ENCODE data around the gene LRRC8C. TPM values are rescaled to one million over a fixed set of nuclear protein-coding genes. Genes with fewer than 3 reads are reported as not detected.
A peak's percentile ranks its signal among the peaks of the same experiment; 100 is the strongest.

Gene LRRC8C
- total RNA-seq, 1 experiment from 2014 or later, result 8.4 TPM

GRCh38 chr1:89633248-89633799 lies 404 bp downstream of the LRRC8C start:
- ATAC-seq (peak; percentile 58), DNase-seq (ENCODE audit: low read depth, low spot score) (peak; percentile 10)
- no peak; the same call in 1 of the 2 replicates for TF ChIP-seq POLR2AphosphoS5 (IDR thresholded peaks at IDR 0.05; ENCODE audit: low read depth, low read length)
- TF ChIP-seq EGR1 (IDR thresholded peaks at IDR 0.05; ENCODE audit: low read depth), result peak; percentile 36; the same call in 1 of the 2 replicates
- no peak for TF ChIP-seq CEBPB (IDR thresholded peaks at IDR 0.05; ENCODE audit: low read depth)
- TF ChIP-seq TCF7L2 (IDR thresholded peaks at IDR 0.05; ENCODE audit: borderline replicate concordance, extremely low read depth, insufficient read depth, insufficient read length), result peak; percentile 4
- TF ChIP-seq, protein P1, sequence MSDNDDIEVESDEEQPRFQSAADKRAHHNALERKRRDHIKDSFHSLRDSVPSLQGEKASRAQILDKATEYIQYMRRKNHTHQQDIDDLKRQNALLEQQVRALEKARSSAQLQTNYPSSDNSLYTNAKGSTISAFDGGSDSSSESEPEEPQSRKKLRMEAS (IDR thresholded peaks at IDR 0.05), result 0 out of 2 replicates have a peak, but pooled peaks have one; percentile 41
- intact Hi-C loops (cut with micrococcal nuclease), result loop anchor here (1.0 to 10.0 kb wide), 3 partner anchors 109 to 361 kb away; partner anchors contain the start of genes LRRC8B and ZNF326
- Histone ChIP-seq H3K27ac (ENCODE audit: low read depth, low read length) (peak overlapping the region; percentile 80), H3K4me1 (ENCODE audit: control insufficient read depth in 1 of 2, insufficient read depth in 2 of 2, low read length in 2 of 2) (peaks cover 8 to 36% of the 10 kb centered on the region in 2 experiments; a peak in 3 of 4 replicates), H4K20me1 (ENCODE audit: insufficient read depth) (peaks cover 3% of the 10 kb centered on the region; the same call in 1 of the 2 replicates), H3K27me3 (ENCODE audit: insufficient read depth, low read length) (no peaks in the 10 kb centered on the region), H3K36me3 (ENCODE audit: control insufficient read depth in 1 of 2, insufficient read depth in 2 of 2, low read length in 2 of 2) (no peaks in the 10 kb centered on the region), H3K4me3 (replicated peaks in 1 of 2; ENCODE audit: low read depth in 1 of 2, low read length in 2 of 2) (peak overlapping the region; percentile 55 to 80), H3K79me2 (ENCODE audit: insufficient read depth, low read length) (peaks cover 45% of the 10 kb centered on the region), H3K4me2 (ENCODE audit: low read length) (peak overlapping the region; percentile 94), H3K9me2 (ENCODE audit: insufficient read depth) (no peaks in the 10 kb centered on the region), H3K9ac (ENCODE audit: low read length) (peak overlapping the region; percentile 82), H2AFZ (ENCODE audit: low read depth, low read length, poor library complexity, severe bottlenecking) (peak overlapping the region; percentile 12), H3K9me3 (ENCODE audit: control insufficient read depth in 1 of 2, insufficient read depth in 1 of 2, low read depth in 1 of 2, low read length in 2 of 2) (no peaks in the 10 kb centered on the region)
- ChIA-PET RAD21 (ENCODE audit: low non-redundant PET in 1 of 2, low total read pairs in 2 of 2, uncharacterized antibody in 2 of 2, unreplicated experiment in 2 of 2) (no interaction called here), POLR2A (no interaction called here), CTCF (interaction anchor here (0.9 to 2.3 kb wide), 3 partner anchors 17 to 130 kb away, joined by 3 to 10 read pairs (median 4); no protein-coding TSS in a partner anchor)
- BruUV-seq (replicated peaks), result no TSS peak

DNA sequence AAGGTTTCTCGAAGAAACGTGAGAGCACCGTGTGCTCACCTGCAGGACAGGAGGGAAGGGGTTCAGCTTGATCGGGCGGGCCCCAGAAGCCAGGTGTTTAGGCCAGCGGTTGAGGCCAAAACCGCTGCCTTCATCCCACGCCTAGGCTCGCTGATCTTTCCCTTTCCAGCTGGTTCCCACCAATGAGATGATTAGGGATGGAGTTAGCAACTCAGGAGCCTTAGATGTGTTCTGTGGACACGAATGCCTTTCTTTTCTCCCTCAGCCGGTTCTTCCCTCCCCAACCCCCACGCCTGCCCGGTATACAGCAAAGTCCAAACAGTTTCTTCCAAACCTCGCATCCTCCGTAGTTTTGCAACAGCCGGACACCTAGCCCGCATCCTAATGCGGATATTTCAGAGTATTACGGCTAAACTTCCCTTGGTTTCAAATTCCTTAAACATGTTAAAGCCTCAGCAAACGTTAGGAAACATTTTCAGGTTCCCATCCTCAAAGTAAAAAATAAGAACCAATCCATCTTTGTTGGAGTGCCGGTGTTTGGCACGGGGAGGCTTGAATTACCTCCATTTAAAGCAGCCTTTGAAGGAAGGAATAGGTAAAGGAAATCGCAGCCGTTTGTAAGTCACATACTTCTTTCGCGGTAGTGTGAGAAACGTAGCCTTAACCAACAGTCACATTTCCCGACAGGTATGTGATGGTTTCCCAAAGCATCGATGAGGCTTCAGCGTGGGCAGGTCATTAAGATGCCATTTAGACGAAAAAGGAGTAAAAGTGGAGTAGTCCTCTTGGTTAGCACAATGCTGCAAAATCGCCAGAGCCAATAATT lies 1.1 kb downstream of the LRRC8C start:
- H3K9me2 ChIP-seq (ENCODE audit: insufficient read depth), result no peaks in the 10 kb centered on the region
- DNase-seq (ENCODE audit: low read depth, low spot score) (no peak), ATAC-seq (peak; percentile 7; the same call in 1 of the 2 replicates)
- peaks cover 8 to 36% of the 10 kb centered on the region in 2 experiments; a peak in 3 of 4 replicates for H3K4me1 ChIP-seq (ENCODE audit: control insufficient read depth in 1 of 2, insufficient read depth in 2 of 2, low read length in 2 of 2)
- TF ChIP-seq POLR2A (IDR thresholded peaks at IDR 0.05; ENCODE audit: borderline replicate concordance, extremely low read depth, insufficient read depth, insufficient read length) (no peak), SRF (IDR thresholded peaks at IDR 0.05; ENCODE audit: low read depth) (no peak)
- TF ChIP-seq, protein P2, sequence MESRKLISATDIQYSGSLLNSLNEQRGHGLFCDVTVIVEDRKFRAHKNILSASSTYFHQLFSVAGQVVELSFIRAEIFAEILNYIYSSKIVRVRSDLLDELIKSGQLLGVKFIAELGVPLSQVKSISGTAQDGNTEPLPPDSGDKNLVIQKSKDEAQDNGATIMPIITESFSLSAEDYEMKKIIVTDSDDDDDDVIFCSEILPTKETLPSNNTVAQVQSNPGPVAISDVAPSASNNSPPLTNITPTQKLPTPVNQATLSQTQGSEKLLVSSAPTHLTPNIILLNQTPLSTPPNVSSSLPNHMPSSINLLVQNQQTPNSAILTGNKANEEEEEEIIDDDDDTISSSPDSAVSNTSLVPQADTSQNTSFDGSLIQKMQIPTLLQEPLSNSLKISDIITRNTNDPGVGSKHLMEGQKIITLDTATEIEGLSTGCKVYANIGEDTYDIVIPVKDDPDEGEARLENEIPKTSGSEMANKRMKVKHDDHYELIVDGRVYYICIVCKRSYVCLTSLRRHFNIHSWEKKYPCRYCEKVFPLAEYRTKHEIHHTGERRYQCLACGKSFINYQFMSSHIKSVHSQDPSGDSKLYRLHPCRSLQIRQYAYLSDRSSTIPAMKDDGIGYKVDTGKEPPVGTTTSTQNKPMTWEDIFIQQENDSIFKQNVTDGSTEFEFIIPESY (IDR thresholded peaks at IDR 0.05; ENCODE audit: extremely low read depth, insufficient replicate concordance, low read length), result no peak
- H3K4me2 ChIP-seq (ENCODE audit: low read length), result peak overlapping the region; percentile 94
- H3K4me3 ChIP-seq (replicated peaks in 1 of 2; ENCODE audit: low read depth in 1 of 2, low read length in 2 of 2), result peak overlapping the region; percentile 55 to 80
- POLR2A ChIA-PET, result no interaction called here
- H2AFZ ChIP-seq (ENCODE audit: low read depth, low read length, poor library complexity, severe bottlenecking), result peak overlapping the region; percentile 12
- H3K27me3 ChIP-seq (ENCODE audit: insufficient read depth, low read length), result no peaks in the 10 kb centered on the region
- H4K20me1 ChIP-seq (ENCODE audit: insufficient read depth), result peaks cover 3% of the 10 kb centered on the region; the same call in 1 of the 2 replicates
- peak overlapping the region; percentile 80 for H3K27ac ChIP-seq (ENCODE audit: low read depth, low read length)
- H3K79me2 ChIP-seq (ENCODE audit: insufficient read depth, low read length), result peaks cover 49% of the 10 kb centered on the region
- peak overlapping the region; percentile 82 for H3K9ac ChIP-seq (ENCODE audit: low read length)
- CTCF ChIA-PET, result interaction anchor here (2.3 kb wide), 1 partner anchor 129 kb away, joined by 10 read pairs; no protein-coding TSS in a partner anchor
- RAD21 ChIA-PET (ENCODE audit: low non-redundant PET in 1 of 2, low total read pairs in 2 of 2, uncharacterized antibody in 2 of 2, unreplicated experiment in 2 of 2), result no interaction called here
- H3K9me3 ChIP-seq (ENCODE audit: control insufficient read depth in 1 of 2, insufficient read depth in 1 of 2, low read depth in 1 of 2, low read length in 2 of 2), result no peaks in the 10 kb centered on the region
- intact Hi-C loops (cut with micrococcal nuclease), result loop anchor here (1.0 to 10.0 kb wide), 3 partner anchors 109 to 361 kb away; partner anchors contain the start of genes LRRC8B and ZNF326
- TSS peak; percentile 44 for BruUV-seq (replicated peaks)
- H3K36me3 ChIP-seq (ENCODE audit: control insufficient read depth in 1 of 2, insufficient read depth in 2 of 2, low read length in 2 of 2), result no peaks in the 10 kb centered on the region

Measured in HCT116 (cell line).